Pancreas (tissue), 10 donors: ENCODE measurements around the gene AGL. TPM values are rescaled to one million over a fixed set of nuclear protein-coding genes. Genes with fewer than 3 reads are reported as not detected.
A peak's percentile ranks its signal among the peaks of the same experiment; 100 is the strongest.

Experiments
- ATAC-seq, 4 donors: fragments of 200-7000 bp; cut with Tn5 transposase; one replicate each; pipeline versions ENCODE4 v1.8.0 to v1.9.1; 2020; ENCODE audit warnings: mild to moderate bottlenecking in 4 of 4, moderate library complexity in 4 of 4
- DNase-seq, 6 donors: peaks; one replicate each; pipeline ENCODE4 v3.0.0-alpha.2; 2020
- FAIRE-seq: peaks from 2 replicates; lab custom pipeline; 2012; peaks lifted over from hg19 to GRCh38; lab: Jason Lieb, UNC
- H3K27ac ChIP-seq, 4 donors: fragments of 200-600 bp; sonication (generic); 1 replicate in 3 of 4; 2 replicates in 1 of 4; pipeline versions ENCODE4 v1.5.0 to v1.8.0; 2020
- H3K27me3 ChIP-seq, 4 donors: fragments of 200-600 bp; one replicate each; pipeline ENCODE4 v1.8.0; 2021
- H3K36me3 ChIP-seq, 3 donors: fragments of 200-600 bp; sonication (generic) in 1 of 3; one replicate each; pipeline versions ENCODE4 v1.5.0 to v1.8.0; 2020 to 2021
- H3K4me1 ChIP-seq, 3 donors: fragments of 200-600 bp; one replicate each; pipeline ENCODE4 v1.8.0; 2021
- H3K4me3 ChIP-seq, 4 donors: fragments of 200-600 bp; sonication (generic) in 2 of 4; one replicate each; pipeline versions ENCODE4 v1.5.0 to v1.8.0; 2020 to 2021
- H3K9me3 ChIP-seq, 4 donors: fragments of 200-600 bp; one replicate each; pipeline ENCODE4 v1.8.0; 2021
- CTCF ChIP-seq, 4 donors: fragments of 200-600 bp; sonication (generic) in 3 of 4; IDR thresholded peaks; one replicate each; pipeline versions ENCODE4 v1.5.0 to v1.8.0; 2021; ENCODE audit warnings: antibody characterized with exemption in 4 of 4
- WGBS, 2 donors: extraction: QIAGEN DNeasy Blood & Tissue Kit; methylation state at CpG; one replicate each; pipeline ENCODE4 v1.1.7; 2013; 5-methylcytosine and 5-hydroxymethylcytosine counted together
- intact Hi-C, 3 donors: fragments of 100-400 bp; cut with DNase I; formaldehyde crosslinking; loops; one replicate each; pipeline versions ENCODE4 v1.11.1 to v1.14.2; 2022
- polyA plus RNA-seq, 2 donors: library from polyadenylated mRNA; stranded (reverse); fragments of 200-250 nt; gene quantifications; one replicate each; pipeline ENCODE4 v1.2.3, GENCODE V29; 2013
- total RNA-seq, 6 donors: library from RNA; stranded (reverse); fragmentation: NEBNext Ultra II Directional in 4 of 6; extraction: Animal tissue kit (Norgen Biotek cat#: 25700) in 4 of 6; gene quantifications; one replicate each; pipeline versions ENCODE4 v1.2.1 to v1.2.4, GENCODE V29; 2021 to 2023
- donor health status: healthy with polysubstance abuse.
- donor health status: DM: no; HTN: no; CAD: no; lungs with moderate emphysema.
- donor health status: DM: no; HTN: no; CAD: no.
- donor health status: control.
- donor health status: control.
- donor health status: Bipolar disorder and iron deficiency.
- donor health status: DM: yes; HTN: yes; CAD: no.
- donor health status: DM: no; HTN: no; CAD: no.
- donor health status: DM: no; HTN: no; CAD: no.
- donor health status: DM: yes; HTN: yes; CAD: no.

The AGL gene
- total and polyA plus RNA-seq, 8 donors = 2.9 to 8.1 (median 4.5) TPM

GRCh38 chr1:99858881-99859280 lies 8.7 kb downstream of the AGL start:
- H3K27ac ChIP-seq = no peak overlapping the region

GRCh38 chr1:99860703-99861102 lies 10.5 kb downstream of the AGL start:
- FAIRE-seq (no peak), DNase-seq (no peak), ATAC-seq (no peak)
- no peaks in the 10 kb centered on the region for H3K4me1 ChIP-seq
- no peak for TF ChIP-seq CTCF (IDR thresholded peaks at IDR 0.05)
- H3K36me3 ChIP-seq = no peaks in the 10 kb centered on the region
- intact Hi-C loops = no loop called here
- 86% methylated on average over 4 of the region's 4 CpGs for WGBS, 2 donors
- H3K9me3 ChIP-seq = no peaks in the 10 kb centered on the region
- H3K4me3 ChIP-seq = no peak overlapping the region
- no peaks in the 10 kb centered on the region for H3K27me3 ChIP-seq
- H3K27ac ChIP-seq = no peak overlapping the region

More at GRCh38 chr1:99858881-99859280, 8.7 kb downstream of the AGL start:
- Histone ChIP-seq H3K4me1 (no peaks in the 10 kb centered on the region), H3K27me3 (no peaks in the 10 kb centered on the region), H3K9me3 (no peaks in the 10 kb centered on the region), H3K36me3 (no peaks in the 10 kb centered on the region), H3K4me3 (no peak overlapping the region)
- no peak for TF ChIP-seq CTCF (IDR thresholded peaks at IDR 0.05)
- no peak for FAIRE-seq
- no peak for ATAC-seq
- intact Hi-C loops = no loop called here
- no peak for DNase-seq

- DNase-seq (no peak), FAIRE-seq (no peak), ATAC-seq (peak in 1 of 4 donors; percentile 51)
- 61 to 65% methylated on average over 6 of the region's 6 CpGs for WGBS, 2 donors
- intact Hi-C loops = no loop called here
- Histone ChIP-seq H3K4me1 (no peaks in the 10 kb centered on the region), H3K36me3 (no peaks in the 10 kb centered on the region), H3K9me3 (no peaks in the 10 kb centered on the region), H3K4me3 (no peak overlapping the region), H3K27ac (no peak overlapping the region), H3K27me3 (no peaks in the 10 kb centered on the region)
- no peak for TF ChIP-seq CTCF (IDR thresholded peaks at IDR 0.05)
Measured at GRCh38 chr1:99867682-99868081, 17.5 kb downstream of the AGL start.

GRCh38 chr1:99869304-99869703 lies 19.1 kb downstream of the AGL start:
- TF ChIP-seq CTCF (IDR thresholded peaks at IDR 0.05) = no peak
- Histone ChIP-seq H3K27ac (no peak overlapping the region), H3K9me3 (no peaks in the 10 kb centered on the region), H3K4me3 (no peak overlapping the region), H3K36me3 (no peaks in the 10 kb centered on the region), H3K4me1 (no peaks in the 10 kb centered on the region), H3K27me3 (no peaks in the 10 kb centered on the region)
- ATAC-seq = peak in 1 of 4 donors; percentile 12
- intact Hi-C loops = no loop called here
- DNase-seq = no peak
- FAIRE-seq = no peak

GRCh38 chr1:99869723-99870122 lies 19.6 kb downstream of the AGL start:
- no peak overlapping the region for H3K27ac ChIP-seq
- FAIRE-seq (no peak), ATAC-seq (no peak), DNase-seq (no peak)
- H3K4me1 ChIP-seq = no peaks in the 10 kb centered on the region
- no peak for TF ChIP-seq CTCF (IDR thresholded peaks at IDR 0.05)
- H3K9me3 ChIP-seq = no peaks in the 10 kb centered on the region
- WGBS, 2 donors = 30 to 38% methylated on average over 6 of the region's 6 CpGs
- H3K36me3 ChIP-seq = no peaks in the 10 kb centered on the region
- H3K4me3 ChIP-seq = no peak overlapping the region
- intact Hi-C loops = no loop called here
- no peaks in the 10 kb centered on the region for H3K27me3 ChIP-seq
